MM.1S (cell line): ENCODE results near the gene AGXT.

Experiments
- DNase-seq: peaks from one replicate; pipeline ENCODE4 v3.0.0-alpha.2; 2015
- H2AFZ ChIP-seq: fragments of 300-600 bp; sonication (generic); 2 replicates; pipeline ENCODE4 v1.6.0; 2016; ENCODE audit warnings: antibody characterized with exemption, low read length
- H3F3A ChIP-seq: fragments of 300-600 bp; sonication (generic); 2 replicates; pipeline ENCODE4 v1.6.1; 2016; ENCODE audit warnings: mild to moderate bottlenecking, antibody characterized with exemption, low read length, moderate library complexity, mixed read lengths; ENCODE audit not compliant: insufficient read depth
- H3K27ac ChIP-seq: fragments of 300-600 bp; sonication (generic); 2 replicates; pipeline ENCODE4 v1.5.1; 2016; ENCODE audit warnings: mild to moderate bottlenecking, low read length
- H3K27me3 ChIP-seq: fragments of 300-600 bp; sonication (generic); replicated peaks from 2 replicates; pipeline ENCODE4 v1.6.0; 2016; ENCODE audit warnings: low read length; ENCODE audit not compliant: insufficient read depth
- H3K36me3 ChIP-seq: fragments of 300-600 bp; sonication (generic); replicated peaks from 2 replicates; pipeline ENCODE4 v1.6.1; 2016; ENCODE audit warnings: mild to moderate bottlenecking, low read length, mixed read lengths; ENCODE audit not compliant: insufficient read depth
- H3K4me1 ChIP-seq: fragments of 300-600 bp; sonication (generic); 2 replicates; pipeline ENCODE4 v1.6.1; 2016; ENCODE audit warnings: low read length, mixed read lengths
- H3K4me2 ChIP-seq: fragments of 300-600 bp; sonication (generic); 2 replicates; pipeline ENCODE4 v1.6.0; 2016; ENCODE audit warnings: low read depth, low read length
- H3K4me3 ChIP-seq: fragments of 300-600 bp; sonication (generic); 2 replicates; pipeline ENCODE4 v1.5.1; 2016; ENCODE audit warnings: low read length, mixed read lengths
- H3K79me2 ChIP-seq: fragments of 300-600 bp; sonication (generic); 2 replicates; pipeline ENCODE4 v1.6.1; 2016; ENCODE audit warnings: mixed run types, low read length, mixed read lengths
- H3K9ac ChIP-seq: fragments of 300-600 bp; sonication (generic); 2 replicates; pipeline ENCODE4 v1.6.1; 2016; ENCODE audit warnings: low read length, mixed read lengths
- H3K9me2 ChIP-seq: fragments of 300-600 bp; sonication (generic); replicated peaks from 2 replicates; pipeline ENCODE4 v1.6.1; 2016; ENCODE audit warnings: mild to moderate bottlenecking, low read length, mixed read lengths; ENCODE audit not compliant: insufficient read depth
- H3K9me3 ChIP-seq: fragments of 300-600 bp; sonication (generic); replicated peaks from 2 replicates; pipeline ENCODE4 v1.6.1; 2016; ENCODE audit warnings: mild to moderate bottlenecking, low read length, mixed read lengths; ENCODE audit not compliant: insufficient read depth
- H4K20me1 ChIP-seq: fragments of 300-600 bp; sonication (generic); 2 replicates; pipeline ENCODE4 v1.6.1; 2016; ENCODE audit warnings: mild to moderate bottlenecking, low read length, moderate library complexity, mixed read lengths; ENCODE audit not compliant: insufficient read depth
- CTCF ChIP-seq: fragments of 300-600 bp; sonication (generic); IDR thresholded peaks from 2 replicates; pipeline ENCODE4 v1.5.1; 2016; ENCODE audit warnings: antibody characterized with exemption, low read length, mixed read lengths
- EZH2 ChIP-seq: fragments of 300-600 bp; sonication (generic); optimal IDR thresholded peaks from 2 replicates; pipeline ENCODE3; 2017; ENCODE audit warnings: low read depth, mild to moderate bottlenecking, antibody characterized with exemption, low read length, mixed read lengths
- EZH2phosphoT487 ChIP-seq: fragments of 300-600 bp; sonication (generic); IDR thresholded peaks from 2 replicates; pipeline ENCODE4 v1.6.1; 2018; ENCODE audit warnings: antibody characterized with exemption, low read length

Gene AGXT

GRCh38 chr2:240820607-240821428 lies 47.8 kb upstream of the AGXT start:
- H3K4me2 ChIP-seq: no peak overlapping the region
- no peak overlapping the region for H3K4me3 ChIP-seq
- H3K4me1 ChIP-seq: no peaks in the 10 kb centered on the region
- peaks cover 55% of the 10 kb centered on the region for H3K27me3 ChIP-seq
- H3K9me2 ChIP-seq: no peaks in the 10 kb centered on the region
- no peak for DNase-seq
- H3K9ac ChIP-seq: no peak overlapping the region
- H3K27ac ChIP-seq: no peak overlapping the region
- H3K9me3 ChIP-seq: no peaks in the 10 kb centered on the region
- H2AFZ ChIP-seq: no peak overlapping the region
- H3K36me3 ChIP-seq: no peaks in the 10 kb centered on the region
- no peak for TF ChIP-seq EZH2phosphoT487
- no peak for TF ChIP-seq EZH2
- no peak for TF ChIP-seq CTCF
- no peaks in the 10 kb centered on the region for H3K79me2 ChIP-seq
- H4K20me1 ChIP-seq: no peaks in the 10 kb centered on the region
- H3F3A ChIP-seq: no peaks in the 10 kb centered on the region

GRCh38 chr2:240821429-240821778 lies 47.2 kb upstream of the AGXT start:
- TF ChIP-seq EZH2 (no peak), CTCF (no peak), EZH2phosphoT487 (no peak)
- Histone ChIP-seq H3K4me1 (no peaks in the 10 kb centered on the region), H3F3A (no peaks in the 10 kb centered on the region), H3K27me3 (peaks cover 60% of the 10 kb centered on the region), H3K4me3 (no peak overlapping the region), H3K27ac (no peak overlapping the region), H3K36me3 (no peaks in the 10 kb centered on the region), H3K9me2 (no peaks in the 10 kb centered on the region), H3K4me2 (no peak overlapping the region), H3K79me2 (no peaks in the 10 kb centered on the region), H3K9ac (no peak overlapping the region), H3K9me3 (no peaks in the 10 kb centered on the region), H4K20me1 (no peaks in the 10 kb centered on the region), H2AFZ (no peak overlapping the region)
- no peak for DNase-seq

- H3K27me3 ChIP-seq: peaks cover 67% of the 10 kb centered on the region
- no peaks in the 10 kb centered on the region for H3K9me2 ChIP-seq
- H3K4me1 ChIP-seq: no peaks in the 10 kb centered on the region
- no peak overlapping the region for H2AFZ ChIP-seq
- no peaks in the 10 kb centered on the region for H3K36me3 ChIP-seq
- H3K79me2 ChIP-seq: no peaks in the 10 kb centered on the region
- H4K20me1 ChIP-seq: no peaks in the 10 kb centered on the region
- H3K4me3 ChIP-seq: no peak overlapping the region
- H3K4me2 ChIP-seq: no peak overlapping the region
- H3F3A ChIP-seq: no peaks in the 10 kb centered on the region
- H3K27ac ChIP-seq: no peak overlapping the region
- no peak for DNase-seq
- TF ChIP-seq CTCF: no peak
- TF ChIP-seq EZH2phosphoT487: no peak
- TF ChIP-seq EZH2: no peak
- H3K9ac ChIP-seq: no peak overlapping the region
- H3K9me3 ChIP-seq: no peaks in the 10 kb centered on the region
Observed at GRCh38 chr2:240822280-240822847, 46.3 kb upstream of the AGXT start.
